CD4-positive, CD25-positive, alpha-beta regulatory T cell (primary cell): ENCODE measurements around the gene PLEKHG4B. TPM values are rescaled to one million over a fixed set of nuclear protein-coding genes. Genes with fewer than 3 reads are reported as not detected.
"Not testable (repeated sequence)": the region's sequence is repeated elsewhere in the genome, so short reads cannot be mapped to it uniquely, and the experiment has no call there.

ENCODE experiments used
- ATAC-seq, 2 donors: fragments of 150-1000 bp; cut with Tn5 transposase; one replicate each; pipeline ENCODE4 v1.10.0; 2021; ENCODE audit warnings: low read depth in 2 of 2, moderate number of reproducible peaks in 2 of 2, moderate library complexity in 1 of 2
- DNase-seq, 3 donors: peaks; one replicate each; pipeline versions ENCODE4 v3.0.0 to v3.0.0-alpha.2; 2012 to 2022; ENCODE audit warnings: mixed read lengths in 1 of 3
- H3K27ac ChIP-seq: one replicate; pipeline ENCODE4 v1.7.0; 2013; ENCODE audit warnings: mild to moderate bottlenecking, low read length; ENCODE audit not compliant: insufficient read depth, poor library complexity, severe bottlenecking
- H3K27me3 ChIP-seq: one replicate; pipeline ENCODE4 v1.7.0; 2013; ENCODE audit warnings: low read length; ENCODE audit not compliant: control insufficient read depth, insufficient read depth
- H3K36me3 ChIP-seq: one replicate; pipeline ENCODE4 v1.7.0; 2013; ENCODE audit warnings: mild to moderate bottlenecking, low read length, moderate library complexity; ENCODE audit not compliant: control insufficient read depth, insufficient read depth
- H3K4me1 ChIP-seq: 2 replicates; pipeline ENCODE4 v1.7.0; 2013; ENCODE audit warnings: mild to moderate bottlenecking, low read length; ENCODE audit not compliant: insufficient read depth, control insufficient read depth, poor library complexity, severe bottlenecking
- H3K4me3 ChIP-seq: one replicate; pipeline ENCODE4 v1.7.0; 2013; ENCODE audit warnings: low read depth, mild to moderate bottlenecking, low read length, moderate library complexity
- H3K9me3 ChIP-seq, 2 experiments: 1 replicate in 1 of 2; 2 replicates in 1 of 2; pipeline ENCODE4 v1.7.0; 2013; ENCODE audit warnings: low read length in 2 of 2, mild to moderate bottlenecking in 1 of 2, moderate library complexity in 1 of 2; ENCODE audit not compliant: control insufficient read depth in 2 of 2
- H3K27ac Mint-ChIP-seq, 3 donors: one replicate each; pipeline ENCODE4 v1.8.0; 2020 to 2022; ENCODE audit warnings: mild to moderate bottlenecking in 3 of 3, mixed read lengths in 3 of 3, moderate library complexity in 2 of 3
- H3K27me3 Mint-ChIP-seq: one replicate; pipeline ENCODE4 v1.8.0; 2022; ENCODE audit warnings: mild to moderate bottlenecking, mixed read lengths
- H3K36me3 Mint-ChIP-seq: one replicate; pipeline ENCODE4 v1.8.0; 2020; ENCODE audit warnings: mixed read lengths
- H3K4me1 Mint-ChIP-seq, 4 donors: one replicate each; pipeline ENCODE4 v1.8.0; 2020 to 2022; ENCODE audit warnings: mixed read lengths in 4 of 4, mild to moderate bottlenecking in 1 of 4
- H3K4me3 Mint-ChIP-seq, 4 donors: one replicate each; pipeline ENCODE4 v1.8.0; 2020 to 2022; ENCODE audit warnings: mild to moderate bottlenecking in 4 of 4, mixed read lengths in 4 of 4, moderate library complexity in 3 of 4
- H3K9me3 Mint-ChIP-seq, 7 donors: one replicate each; pipeline ENCODE4 v1.8.0; 2020 to 2022; ENCODE audit warnings: mixed read lengths in 7 of 7, mild to moderate bottlenecking in 3 of 7, moderate library complexity in 2 of 7
- polyA plus RNA-seq, 4 donors: library from polyadenylated mRNA; unstranded; fragments of 300-500 nt; fragmentation: Illumina TruSeq; gene quantifications; one replicate each; pipeline ENCODE4 v1.2.3, GENCODE V29; 2021
- total RNA-seq: library from RNA; stranded (reverse); gene quantifications from one replicate; pipeline ENCODE4 v1.2.3, GENCODE V29; 2022

Gene PLEKHG4B
- total and polyA plus RNA-seq, 5 donors from 2014 or later, result not detected

- H3K27me3 ChIP-seq, H3K9me3 ChIP-seq, H3K4me1 ChIP-seq, H3K9me3 Mint-ChIP-seq, H3K4me1 Mint-ChIP-seq, H3K4me3 ChIP-seq, H3K4me3 Mint-ChIP-seq, H3K27ac ChIP-seq, H3K36me3 ChIP-seq, H3K27ac Mint-ChIP-seq, H3K36me3 Mint-ChIP-seq, ATAC-seq, DNase-seq: not testable (repeated sequence)
- peaks cover 26% of the 10 kb centered on the region for H3K27me3 Mint-ChIP-seq
Measured at GRCh38 chr5:72316-73180, 19.4 kb upstream of the PLEKHG4B start.

- peaks cover 26% of the 10 kb centered on the region for H3K27me3 Mint-ChIP-seq
- not testable (repeated sequence) for H3K4me1 Mint-ChIP-seq, H3K4me3 Mint-ChIP-seq, H3K36me3 ChIP-seq, H3K27ac ChIP-seq, DNase-seq, H3K9me3 ChIP-seq, H3K4me1 ChIP-seq, ATAC-seq, H3K27me3 ChIP-seq, H3K36me3 Mint-ChIP-seq, H3K4me3 ChIP-seq, H3K27ac Mint-ChIP-seq, H3K9me3 Mint-ChIP-seq
Measured at GRCh38 chr5:73181-73447, 18.9 kb upstream of the PLEKHG4B start.

- no peak for DNase-seq
- Mint-ChIP-seq H3K4me3 (no peak overlapping the region), H3K9me3 (no peaks in the 10 kb centered on the region), H3K4me1 (no peaks in the 10 kb centered on the region), H3K36me3 (no peaks in the 10 kb centered on the region), H3K27me3 (peaks cover 26% of the 10 kb centered on the region), H3K27ac (no peak overlapping the region)
- H3K36me3 ChIP-seq, result no peaks in the 10 kb centered on the region
- ATAC-seq, result no peak
- H3K4me1 ChIP-seq, result no peaks in the 10 kb centered on the region
- H3K9me3 ChIP-seq, result no peaks in the 10 kb centered on the region
- H3K27ac ChIP-seq, result no peak overlapping the region
- H3K4me3 ChIP-seq, result no peak overlapping the region
- H3K27me3 ChIP-seq, result no peaks in the 10 kb centered on the region
Measured at GRCh38 chr5:73768-74502, 18.0 kb upstream of the PLEKHG4B start.

GRCh38 chr5:74503-75109 lies 17.4 kb upstream of the PLEKHG4B start:
- Histone ChIP-seq H3K36me3 (no peaks in the 10 kb centered on the region), H3K9me3 (no peaks in the 10 kb centered on the region), H3K4me3 (no peak overlapping the region), H3K27me3 (no peaks in the 10 kb centered on the region), H3K27ac (no peak overlapping the region), H3K4me1 (no peaks in the 10 kb centered on the region)
- no peak for DNase-seq
- H3K36me3 Mint-ChIP-seq, result no peaks in the 10 kb centered on the region
- H3K4me1 Mint-ChIP-seq, result no peaks in the 10 kb centered on the region
- peaks cover 22% of the 10 kb centered on the region for H3K27me3 Mint-ChIP-seq
- no peaks in the 10 kb centered on the region for H3K9me3 Mint-ChIP-seq
- no peak overlapping the region for H3K27ac Mint-ChIP-seq
- ATAC-seq, result no peak
- no peak overlapping the region for H3K4me3 Mint-ChIP-seq

- no peak overlapping the region for H3K4me3 Mint-ChIP-seq
- H3K36me3 Mint-ChIP-seq, result no peaks in the 10 kb centered on the region
- H3K27ac Mint-ChIP-seq, result no peak overlapping the region
- H3K27me3 Mint-ChIP-seq, result peaks cover 22% of the 10 kb centered on the region
- Histone ChIP-seq H3K27ac (no peak overlapping the region), H3K9me3 (no peaks in the 10 kb centered on the region), H3K4me3 (no peak overlapping the region), H3K27me3 (no peaks in the 10 kb centered on the region), H3K4me1 (no peaks in the 10 kb centered on the region), H3K36me3 (no peaks in the 10 kb centered on the region)
- ATAC-seq (no peak), DNase-seq (no peak)
- no peaks in the 10 kb centered on the region for H3K9me3 Mint-ChIP-seq
- H3K4me1 Mint-ChIP-seq, result no peaks in the 10 kb centered on the region
Measured at GRCh38 chr5:75331-76320, 16.3 kb upstream of the PLEKHG4B start.

- H3K27ac Mint-ChIP-seq, result no peak overlapping the region
- Histone ChIP-seq H3K4me1 (no peaks in the 10 kb centered on the region), H3K4me3 (no peak overlapping the region), H3K27me3 (no peaks in the 10 kb centered on the region), H3K36me3 (no peaks in the 10 kb centered on the region), H3K27ac (no peak overlapping the region), H3K9me3 (no peaks in the 10 kb centered on the region)
- no peaks in the 10 kb centered on the region for H3K36me3 Mint-ChIP-seq
- H3K4me1 Mint-ChIP-seq, result no peaks in the 10 kb centered on the region
- no peak overlapping the region for H3K4me3 Mint-ChIP-seq
- ATAC-seq (no peak), DNase-seq (no peak)
- H3K9me3 Mint-ChIP-seq, result no peaks in the 10 kb centered on the region
- H3K27me3 Mint-ChIP-seq, result peaks cover 19% of the 10 kb centered on the region
Measured at GRCh38 chr5:76358-77169, 15.4 kb upstream of the PLEKHG4B start.

GRCh38 chr5:77170-77501 lies 14.8 kb upstream of the PLEKHG4B start:
- Histone ChIP-seq H3K4me3 (no peak overlapping the region), H3K9me3 (no peaks in the 10 kb centered on the region), H3K27ac (no peak overlapping the region), H3K27me3 (no peaks in the 10 kb centered on the region), H3K4me1 (no peaks in the 10 kb centered on the region), H3K36me3 (no peaks in the 10 kb centered on the region)
- ATAC-seq (no peak), DNase-seq (no peak)
- Mint-ChIP-seq H3K27ac (no peak overlapping the region), H3K4me1 (no peaks in the 10 kb centered on the region), H3K9me3 (no peaks in the 10 kb centered on the region), H3K36me3 (no peaks in the 10 kb centered on the region), H3K27me3 (peaks cover 15% of the 10 kb centered on the region), H3K4me3 (no peak overlapping the region)
